H7 (cell line): ENCODE results near the gene CCDC107. TPM values are rescaled to one million over a fixed set of nuclear protein-coding genes. Genes with fewer than 3 reads are reported as not detected.

Source experiments
- DNase-seq: peaks from one replicate; pipeline ENCODE4 v3.0.0; 2012
- H3K27me3 ChIP-seq: 2 replicates; pipeline ENCODE4 v1.6.0; 2011; ENCODE audit warnings: mild to moderate bottlenecking, low read length; ENCODE audit not compliant: control insufficient read depth, insufficient read depth
- H3K36me3 ChIP-seq: replicated peaks from 2 replicates; pipeline ENCODE4 v1.5.1; 2011; ENCODE audit warnings: low read length; ENCODE audit not compliant: control insufficient read depth, insufficient read depth
- H3K4me3 ChIP-seq: 2 replicates; pipeline ENCODE4 v1.5.1; 2011; ENCODE audit warnings: low read depth, mild to moderate bottlenecking, control low read depth, low read length, moderate library complexity; ENCODE audit not compliant: insufficient read depth
- total RNA-seq: library from RNA; depleted of rRNA; stranded (reverse); fragments of >200 nt; shearing (Covaris generic); gene quantifications from 2 replicates; pipeline ENCODE4 v1.2.3, GENCODE V29; 2014

Gene CCDC107
- total RNA-seq, 1 experiment from 2014 or later: 9.3 TPM

DNA sequence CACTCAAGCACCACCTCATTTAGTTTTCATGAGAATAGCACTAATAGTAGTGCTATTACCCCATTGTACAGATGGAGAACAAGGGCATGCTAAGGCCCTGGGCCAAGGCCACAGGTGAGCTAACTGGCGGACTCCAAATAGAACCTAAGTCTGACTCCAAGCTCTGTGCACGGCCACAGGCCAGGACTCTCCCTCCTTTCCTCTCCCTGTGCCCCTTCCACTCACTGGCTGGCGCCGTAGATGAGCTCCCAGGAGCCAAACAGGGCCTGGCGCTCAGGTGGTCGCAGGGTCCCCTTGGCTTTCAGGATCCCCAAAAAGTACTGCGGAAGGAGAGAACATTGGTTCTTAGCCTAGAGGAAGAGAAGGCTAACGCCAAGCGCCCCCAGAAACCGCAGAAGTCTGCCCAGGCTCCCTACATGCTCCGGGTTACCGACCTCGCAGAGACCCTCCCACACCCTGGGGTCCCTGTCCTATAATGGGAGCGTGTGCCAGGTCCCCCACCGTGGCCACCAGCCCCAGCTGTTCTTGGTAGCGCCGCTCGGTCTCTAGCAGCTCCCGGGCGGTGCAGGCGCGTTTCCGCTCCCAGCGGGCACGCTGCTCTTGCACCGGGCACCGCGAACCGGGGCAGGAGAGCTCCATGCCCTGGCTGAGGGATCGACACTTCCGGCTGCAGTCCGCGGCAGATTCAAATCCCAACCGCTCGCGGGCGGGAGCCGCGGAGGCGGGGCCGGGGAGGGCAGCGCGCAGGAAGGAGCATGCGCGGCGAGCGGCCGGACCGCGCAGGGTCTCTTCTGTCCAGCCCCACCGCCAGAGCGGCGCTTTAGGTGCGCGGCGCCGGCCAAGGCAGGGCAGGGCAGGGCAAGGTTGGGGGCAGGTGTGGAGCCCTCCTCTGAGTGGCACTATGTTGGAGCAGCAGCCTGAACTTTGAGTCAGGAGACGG is 6.7 kb downstream of the CCDC107 start, which contains the start of gene ARHGEF39:
TSS of gene ARHGEF39 (minus strand) at position 665 of the 940 bp plus-strand sequence. CDS start at position 639, 26 bp downstream.
- Histone ChIP-seq H3K4me3 (peak within 1 kb of the TSS; percentile 78), H3K36me3 (peaks cover 19% of the 10 kb centered on the region), H3K27me3 (no peaks in the 10 kb centered on the region)
- peak; percentile 99 for DNase-seq

DNA sequence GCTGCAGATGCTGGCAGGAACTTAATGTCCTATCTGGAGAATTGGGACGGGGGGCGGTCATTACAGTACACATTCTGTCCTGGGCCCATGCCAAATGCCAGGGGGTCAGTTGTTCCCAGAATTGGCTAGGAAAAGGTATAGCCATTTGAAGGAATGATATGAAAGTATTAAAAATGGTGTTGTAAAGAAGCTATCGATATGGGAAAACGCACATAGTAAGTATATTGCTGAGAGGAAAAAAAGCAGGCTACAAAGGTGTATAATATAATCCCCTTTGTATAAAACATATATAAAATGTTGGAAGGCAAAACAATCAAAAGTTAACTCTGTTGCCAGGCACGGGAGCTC is 7.4 kb downstream of the CCDC107 start:
- DNase-seq: no peak
- Histone ChIP-seq H3K36me3 (peaks cover 14% of the 10 kb centered on the region), H3K27me3 (no peaks in the 10 kb centered on the region), H3K4me3 (peak overlapping the region; percentile 78)

DNA sequence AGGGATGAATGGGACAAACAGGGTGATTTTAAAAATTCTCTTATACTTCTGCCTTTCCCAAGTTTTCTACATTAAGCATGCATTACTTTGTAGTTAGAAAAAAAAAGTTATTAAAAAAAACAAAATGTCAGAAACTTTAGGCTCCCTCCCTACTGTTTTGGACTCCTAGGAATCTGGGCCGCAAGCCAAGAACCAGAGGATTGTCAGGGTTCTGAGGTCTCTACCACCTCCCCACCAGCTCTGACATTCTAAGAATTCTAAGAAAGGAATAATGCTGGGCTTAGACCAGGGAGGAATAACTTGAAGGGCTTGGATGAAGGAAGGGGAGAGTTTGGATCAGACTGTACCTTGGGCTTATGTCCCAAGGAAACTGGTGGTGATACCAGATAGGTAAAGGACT is 8.0 kb downstream of the CCDC107 start:
- H3K36me3 ChIP-seq: peaks cover 14% of the 10 kb centered on the region
- no peak for DNase-seq
- H3K27me3 ChIP-seq: no peaks in the 10 kb centered on the region
- no peak overlapping the region for H3K4me3 ChIP-seq

DNA sequence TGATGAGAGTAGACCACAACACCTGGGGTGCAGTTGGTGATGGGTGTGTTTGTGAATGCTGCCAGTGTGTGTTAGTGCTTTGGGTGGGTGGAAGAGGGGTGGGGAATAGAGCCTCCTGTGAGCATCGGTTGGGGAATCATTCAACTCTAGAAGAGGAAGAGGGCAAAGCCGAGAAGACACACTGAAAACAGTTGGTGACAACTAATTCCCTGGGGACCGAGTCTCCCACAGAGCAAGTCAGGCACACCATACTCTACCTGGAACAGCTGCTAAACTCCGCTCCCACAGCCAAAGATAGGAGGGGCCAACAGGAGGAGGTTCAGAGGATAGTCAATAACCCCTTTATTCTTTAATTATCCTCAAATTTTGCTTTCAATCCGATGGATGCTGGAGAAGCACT is 8.5 kb downstream of the CCDC107 start:
- no peak for DNase-seq
- Histone ChIP-seq H3K27me3 (no peaks in the 10 kb centered on the region), H3K36me3 (peaks cover 14% of the 10 kb centered on the region), H3K4me3 (no peak overlapping the region)

DNA sequence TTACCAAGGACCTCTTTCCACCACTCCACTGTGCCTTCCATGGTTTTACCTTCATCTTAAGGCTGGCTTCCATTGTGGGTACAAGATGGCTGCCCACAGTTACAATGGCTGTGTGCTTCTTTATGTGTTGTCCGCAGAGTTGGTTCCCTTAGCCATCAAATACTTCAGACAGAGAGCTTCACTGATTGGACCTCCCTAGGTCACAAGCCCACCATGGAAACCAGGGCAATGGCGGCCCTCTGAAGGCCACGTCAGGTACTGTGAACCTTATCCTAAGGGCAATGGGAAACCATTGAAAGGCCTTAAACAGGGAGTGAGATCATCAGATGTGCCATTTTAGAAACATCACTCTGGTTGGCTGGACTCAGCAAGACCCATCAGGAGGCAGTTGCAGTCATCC is 9.8 kb downstream of the CCDC107 start:
- H3K4me3 ChIP-seq: no peak overlapping the region
- H3K36me3 ChIP-seq: peaks cover 6% of the 10 kb centered on the region
- DNase-seq: no peak
- H3K27me3 ChIP-seq: no peaks in the 10 kb centered on the region

DNA sequence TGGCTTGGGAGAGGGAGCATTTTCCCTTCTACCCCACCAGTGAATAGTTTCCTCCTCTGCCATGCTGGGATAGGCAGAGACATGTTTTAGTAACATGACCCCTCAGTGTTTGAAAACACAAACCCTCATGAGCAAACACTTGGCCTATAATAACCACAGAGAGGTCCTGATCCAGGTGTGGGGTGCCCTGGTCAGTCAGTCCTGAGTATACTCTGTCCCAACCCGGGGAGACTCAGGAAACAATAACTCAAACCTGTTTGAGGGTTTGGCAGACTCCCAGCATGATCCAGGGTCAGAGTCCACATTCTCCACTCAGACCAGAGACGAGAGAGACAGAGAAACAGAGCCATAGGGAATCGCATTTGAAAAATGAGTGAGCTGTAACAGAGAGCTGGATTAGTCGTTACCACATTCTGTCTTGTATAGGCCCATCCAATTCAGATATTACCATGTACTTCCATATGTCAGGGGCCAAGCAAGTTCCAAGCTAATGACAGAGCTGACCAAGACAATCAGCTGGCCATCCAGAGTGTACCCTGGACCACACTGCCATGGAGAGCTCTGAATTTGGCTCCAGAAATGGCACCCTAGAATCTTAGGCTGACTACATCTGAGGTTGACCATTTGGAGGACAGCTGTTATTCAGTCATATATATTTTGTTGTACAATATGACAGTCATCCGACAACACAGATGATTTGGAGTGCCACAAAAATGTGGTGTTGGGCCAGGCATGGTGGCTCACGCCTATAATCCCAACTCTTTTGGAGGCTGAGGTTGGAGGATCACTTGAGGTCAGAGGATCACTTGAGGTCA is 11.4 kb downstream of the CCDC107 start:
- H3K27me3 ChIP-seq: peaks cover 5% of the 10 kb centered on the region
- H3K36me3 ChIP-seq: no peaks in the 10 kb centered on the region
- no peak overlapping the region for H3K4me3 ChIP-seq
- DNase-seq: no peak

DNA sequence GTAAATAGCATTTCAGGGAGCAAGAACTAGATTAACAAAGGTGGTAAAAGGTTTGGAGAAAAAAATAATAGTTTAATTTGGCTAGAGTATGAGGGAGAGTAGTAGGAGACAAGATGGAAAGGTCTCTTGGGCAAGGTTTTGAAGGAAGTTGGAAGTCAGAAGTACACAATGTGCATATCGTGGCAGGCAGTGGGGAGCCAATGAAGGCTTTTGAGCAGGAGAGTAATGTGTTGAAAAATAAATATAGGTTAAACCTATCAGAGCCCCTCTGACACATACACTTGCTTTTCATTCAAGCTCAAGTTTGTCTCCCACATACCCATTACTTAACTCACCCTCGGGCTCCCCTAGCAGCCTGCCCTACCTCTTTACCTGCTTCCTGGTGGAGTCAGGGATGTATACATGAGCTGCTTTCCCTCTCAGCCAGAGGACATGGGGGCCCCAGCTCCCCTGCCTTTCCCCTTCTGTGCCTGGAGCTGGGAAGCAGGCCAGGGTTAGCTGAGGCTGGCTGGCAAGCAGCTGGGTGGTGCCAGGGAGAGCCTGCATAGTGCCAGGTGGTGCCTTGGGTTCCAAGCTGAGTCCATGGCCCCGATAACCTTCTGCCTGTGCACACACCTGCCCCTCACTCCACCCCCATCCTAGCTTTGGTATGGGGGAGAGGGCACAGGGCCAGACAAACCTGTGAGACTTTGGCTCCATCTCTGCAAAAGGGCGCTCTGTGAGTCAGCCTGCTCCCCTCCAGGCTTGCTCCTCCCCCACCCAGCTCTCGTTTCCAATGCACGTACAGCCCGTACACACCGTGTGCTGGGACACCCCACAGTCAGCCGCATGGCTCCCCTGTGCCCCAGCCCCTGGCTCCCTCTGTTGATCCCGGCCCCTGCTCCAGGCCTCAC is 15.3 kb downstream of the CCDC107 start, which contains the start of gene CA9:
TSS of gene CA9 (plus strand) at position 797 of the 893 bp plus-strand sequence. CDS start at position 829, 32 bp downstream.
- no peak for DNase-seq
- Histone ChIP-seq H3K36me3 (no peaks in the 10 kb centered on the region), H3K27me3 (peaks cover 13% of the 10 kb centered on the region), H3K4me3 (no peak within 1 kb of the TSS)

DNA sequence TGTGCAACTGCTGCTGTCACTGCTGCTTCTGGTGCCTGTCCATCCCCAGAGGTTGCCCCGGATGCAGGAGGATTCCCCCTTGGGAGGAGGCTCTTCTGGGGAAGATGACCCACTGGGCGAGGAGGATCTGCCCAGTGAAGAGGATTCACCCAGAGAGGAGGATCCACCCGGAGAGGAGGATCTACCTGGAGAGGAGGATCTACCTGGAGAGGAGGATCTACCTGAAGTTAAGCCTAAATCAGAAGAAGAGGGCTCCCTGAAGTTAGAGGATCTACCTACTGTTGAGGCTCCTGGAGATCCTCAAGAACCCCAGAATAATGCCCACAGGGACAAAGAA is 15.9 kb downstream of the CCDC107 start:
- Histone ChIP-seq H3K36me3 (no peaks in the 10 kb centered on the region), H3K4me3 (no peak overlapping the region), H3K27me3 (peaks cover 13% of the 10 kb centered on the region)
- DNase-seq: no peak

DNA sequence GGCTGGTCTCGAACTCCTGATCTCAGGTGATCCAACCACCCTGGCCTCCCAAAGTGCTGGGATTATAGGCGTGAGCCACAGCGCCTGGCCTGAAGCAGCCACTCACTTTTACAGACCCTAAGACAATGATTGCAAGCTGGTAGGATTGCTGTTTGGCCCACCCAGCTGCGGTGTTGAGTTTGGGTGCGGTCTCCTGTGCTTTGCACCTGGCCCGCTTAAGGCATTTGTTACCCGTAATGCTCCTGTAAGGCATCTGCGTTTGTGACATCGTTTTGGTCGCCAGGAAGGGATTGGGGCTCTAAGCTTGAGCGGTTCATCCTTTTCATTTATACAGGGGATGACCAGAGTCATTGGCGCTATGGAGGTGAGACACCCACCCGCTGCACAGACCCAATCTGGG is 17.1 kb downstream of the CCDC107 start:
- Histone ChIP-seq H3K4me3 (peak overlapping the region; percentile 64), H3K27me3 (peaks cover 13% of the 10 kb centered on the region), H3K36me3 (no peaks in the 10 kb centered on the region)
- no peak for DNase-seq

DNA sequence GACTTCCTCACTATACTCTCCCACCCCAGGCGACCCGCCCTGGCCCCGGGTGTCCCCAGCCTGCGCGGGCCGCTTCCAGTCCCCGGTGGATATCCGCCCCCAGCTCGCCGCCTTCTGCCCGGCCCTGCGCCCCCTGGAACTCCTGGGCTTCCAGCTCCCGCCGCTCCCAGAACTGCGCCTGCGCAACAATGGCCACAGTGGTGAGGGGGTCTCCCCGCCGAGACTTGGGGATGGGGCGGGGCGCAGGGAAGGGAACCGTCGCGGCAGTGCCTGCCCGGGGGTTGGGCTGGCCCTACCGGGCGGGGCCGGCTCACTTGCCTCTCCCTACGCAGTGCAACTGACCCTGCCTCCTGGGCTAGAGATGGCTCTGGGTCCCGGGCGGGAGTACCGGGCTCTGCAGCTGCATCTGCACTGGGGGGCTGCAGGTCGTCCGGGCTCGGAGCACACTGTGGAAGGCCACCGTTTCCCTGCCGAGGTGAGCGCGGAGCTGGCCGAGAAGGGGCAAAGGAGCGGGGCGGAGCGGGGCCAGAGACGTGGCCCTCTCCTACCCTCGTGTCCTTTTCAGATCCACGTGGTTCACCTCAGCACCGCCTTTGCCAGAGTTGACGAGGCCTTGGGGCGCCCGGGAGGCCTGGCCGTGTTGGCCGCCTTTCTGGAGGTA is 17.8 kb downstream of the CCDC107 start:
- no peaks in the 10 kb centered on the region for H3K36me3 ChIP-seq
- peak; percentile 99 for DNase-seq
- H3K4me3 ChIP-seq: peak overlapping the region; percentile 64
- H3K27me3 ChIP-seq: peaks cover 13% of the 10 kb centered on the region

DNA sequence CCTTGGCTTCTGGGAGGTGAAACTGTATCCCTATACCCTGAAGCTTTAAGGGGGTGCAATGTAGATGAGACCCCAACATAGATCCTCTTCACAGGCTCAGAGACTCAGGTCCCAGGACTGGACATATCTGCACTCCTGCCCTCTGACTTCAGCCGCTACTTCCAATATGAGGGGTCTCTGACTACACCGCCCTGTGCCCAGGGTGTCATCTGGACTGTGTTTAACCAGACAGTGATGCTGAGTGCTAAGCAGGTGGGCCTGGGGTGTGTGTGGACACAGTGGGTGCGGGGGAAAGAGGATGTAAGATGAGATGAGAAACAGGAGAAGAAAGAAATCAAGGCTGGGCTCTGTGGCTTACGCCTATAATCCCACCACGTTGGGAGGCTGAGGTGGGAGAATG is 21.0 kb downstream of the CCDC107 start:
- Histone ChIP-seq H3K27me3 (peaks cover 13% of the 10 kb centered on the region), H3K4me3 (no peak overlapping the region), H3K36me3 (peaks cover 12% of the 10 kb centered on the region)
- no peak for DNase-seq

DNA sequence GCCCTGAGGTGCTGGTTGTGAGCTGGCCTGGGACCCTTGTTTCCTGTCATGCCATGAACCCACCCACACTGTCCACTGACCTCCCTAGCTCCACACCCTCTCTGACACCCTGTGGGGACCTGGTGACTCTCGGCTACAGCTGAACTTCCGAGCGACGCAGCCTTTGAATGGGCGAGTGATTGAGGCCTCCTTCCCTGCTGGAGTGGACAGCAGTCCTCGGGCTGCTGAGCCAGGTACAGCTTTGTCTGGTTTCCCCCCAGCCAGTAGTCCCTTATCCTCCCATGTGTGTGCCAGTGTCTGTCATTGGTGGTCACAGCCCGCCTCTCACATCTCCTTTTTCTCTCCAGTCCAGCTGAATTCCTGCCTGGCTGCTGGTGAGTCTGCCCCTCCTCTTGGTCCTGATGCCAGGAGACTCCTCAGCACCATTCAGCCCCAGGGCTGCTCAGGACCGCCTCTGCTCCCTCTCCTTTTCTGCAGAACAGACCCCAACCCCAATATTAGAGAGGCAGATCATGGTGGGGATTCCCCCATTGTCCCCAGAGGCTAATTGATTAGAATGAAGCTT is 21.8 kb downstream of the CCDC107 start:
- Histone ChIP-seq H3K4me3 (no peak overlapping the region), H3K36me3 (peaks cover 17% of the 10 kb centered on the region), H3K27me3 (peaks cover 5% of the 10 kb centered on the region)
- DNase-seq: no peak

DNA sequence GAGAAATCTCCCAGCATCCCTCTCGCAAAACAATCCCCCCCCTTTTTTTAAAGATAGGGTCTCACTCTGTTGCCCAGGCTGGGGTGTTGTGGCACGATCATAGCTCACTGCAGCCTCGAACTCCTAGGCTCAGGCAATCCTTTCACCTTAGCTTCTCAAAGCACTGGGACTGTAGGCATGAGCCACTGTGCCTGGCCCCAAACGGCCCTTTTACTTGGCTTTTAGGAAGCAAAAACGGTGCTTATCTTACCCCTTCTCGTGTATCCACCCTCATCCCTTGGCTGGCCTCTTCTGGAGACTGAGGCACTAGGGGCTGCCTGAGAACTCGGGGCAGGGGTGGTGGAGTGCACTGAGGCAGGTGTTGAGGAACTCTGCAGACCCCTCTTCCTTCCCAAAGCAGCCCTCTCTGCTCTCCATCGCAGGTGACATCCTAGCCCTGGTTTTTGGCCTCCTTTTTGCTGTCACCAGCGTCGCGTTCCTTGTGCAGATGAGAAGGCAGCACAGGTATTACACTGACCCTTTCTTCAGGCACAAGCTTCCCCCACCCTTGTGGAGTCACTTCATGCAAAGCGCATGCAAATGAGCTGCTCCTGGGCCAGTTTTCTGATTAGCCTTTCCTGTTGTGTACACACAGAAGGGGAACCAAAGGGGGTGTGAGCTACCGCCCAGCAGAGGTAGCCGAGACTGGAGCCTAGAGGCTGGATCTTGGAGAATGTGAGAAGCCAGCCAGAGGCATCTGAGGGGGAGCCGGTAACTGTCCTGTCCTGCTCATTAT is 22.4 kb downstream of the CCDC107 start:
- DNase-seq: peak; percentile 87
- Histone ChIP-seq H3K4me3 (no peak overlapping the region), H3K36me3 (peaks cover 24% of the 10 kb centered on the region), H3K27me3 (peaks cover 5% of the 10 kb centered on the region; the same call in 1 of the 2 replicates)
